SHP77 treated with DMSO at 0.1 percent for 48 hours (cell line): ENCODE data around the gene GPC6.
"Not testable (repeated sequence)": the region's sequence is repeated elsewhere in the genome, so short reads cannot be mapped to it uniquely, and the experiment has no call there.

Experiments used
- DNase-seq: peaks from one replicate; lab custom pipeline; 2025; lab: John Stamatoyannopoulos, UW

The GPC6 gene

GRCh38 chr13:93226623-93227279 is at the start of gene GPC6:
Gene GPC6, plus strand, starts transcription at chr13:93226807.
- peak; percentile 98 for DNase-seq

- DNase-seq: no peak
These were observed 46.1 kb upstream of the GPC6 start for GRCh38 chr13:93180356-93180969.

DNA sequence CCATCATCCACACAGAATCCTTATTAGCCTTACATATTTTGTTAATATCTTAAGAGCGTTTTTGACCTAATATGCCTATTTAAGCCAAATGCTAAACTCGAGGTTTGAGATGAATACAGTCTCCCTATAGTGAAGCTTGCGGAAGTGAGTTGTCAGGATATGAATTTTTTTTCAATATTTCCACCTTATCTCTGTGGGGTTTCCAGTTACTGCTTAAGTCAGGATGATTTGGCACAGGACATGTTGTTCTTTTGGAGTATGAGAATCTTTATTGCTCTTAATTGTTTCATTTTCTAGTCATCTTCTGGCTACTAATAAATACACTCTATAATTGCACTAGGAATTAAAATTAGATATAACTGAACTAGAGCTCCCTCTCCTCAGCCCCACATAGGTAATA is 44.2 kb upstream of the GPC6 start:
- DNase-seq: no peak

DNA sequence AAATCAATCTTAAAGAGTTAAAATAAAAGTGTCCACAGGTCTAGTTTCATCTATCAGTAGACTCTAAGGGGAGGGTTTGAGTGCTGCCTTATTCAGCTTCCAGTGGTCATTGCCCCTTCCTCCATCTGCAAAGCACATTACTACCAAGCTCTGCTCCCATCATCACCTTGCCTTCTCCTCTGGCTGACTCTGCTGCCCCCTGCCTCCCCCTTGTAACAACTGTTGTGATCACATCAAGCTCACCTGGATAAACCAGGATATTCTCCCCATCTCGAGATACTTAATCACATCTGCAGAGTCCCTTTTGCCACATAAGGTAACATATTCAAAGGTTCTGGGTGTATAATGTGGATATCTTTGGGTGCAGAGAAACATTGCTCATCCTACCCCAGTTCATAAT is 43.3 kb upstream of the GPC6 start:
- DNase-seq: no peak

- no peak for DNase-seq
These were observed 36.6 kb upstream of the GPC6 start for GRCh38 chr13:93190006-93190405.

DNA sequence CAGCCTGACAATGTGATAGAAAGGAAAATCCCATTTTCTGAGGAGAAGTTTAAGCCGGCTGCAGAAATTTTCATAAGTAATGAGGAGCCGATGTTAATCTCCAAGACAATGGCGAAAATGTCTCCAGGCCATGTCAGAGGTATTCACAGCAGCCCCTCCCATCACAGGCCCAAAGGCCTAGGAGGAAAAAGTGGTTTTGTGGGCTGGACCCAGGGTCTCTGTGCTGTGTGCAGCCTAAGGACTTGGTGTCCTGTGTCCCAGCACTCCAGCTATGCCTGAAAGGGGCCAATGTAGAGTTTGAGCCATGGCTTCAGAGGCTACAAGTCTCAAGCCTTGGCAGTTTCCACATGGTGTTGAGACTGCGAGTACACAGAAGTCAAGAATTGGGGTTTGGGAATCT is 32.9 kb upstream of the GPC6 start:
- no peak for DNase-seq

DNA sequence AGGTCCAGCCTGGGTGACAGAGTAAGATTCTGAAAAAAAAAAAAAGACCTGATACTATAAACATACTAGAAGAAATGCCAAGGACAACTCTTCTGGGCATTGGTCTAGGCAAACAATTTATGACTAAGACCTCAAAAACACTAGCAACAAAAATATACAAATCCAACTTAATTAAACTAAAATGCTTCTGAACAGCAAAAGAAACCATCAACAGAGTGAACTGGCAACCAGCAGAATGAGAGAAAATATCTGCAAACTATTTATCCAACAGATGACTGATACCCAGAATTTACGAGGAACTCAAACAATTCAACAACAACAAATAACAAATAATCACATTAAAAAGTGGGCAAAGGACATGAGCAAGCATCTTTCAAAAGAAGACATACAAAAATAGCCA is 26.8 kb upstream of the GPC6 start:
- no peak for DNase-seq

DNA sequence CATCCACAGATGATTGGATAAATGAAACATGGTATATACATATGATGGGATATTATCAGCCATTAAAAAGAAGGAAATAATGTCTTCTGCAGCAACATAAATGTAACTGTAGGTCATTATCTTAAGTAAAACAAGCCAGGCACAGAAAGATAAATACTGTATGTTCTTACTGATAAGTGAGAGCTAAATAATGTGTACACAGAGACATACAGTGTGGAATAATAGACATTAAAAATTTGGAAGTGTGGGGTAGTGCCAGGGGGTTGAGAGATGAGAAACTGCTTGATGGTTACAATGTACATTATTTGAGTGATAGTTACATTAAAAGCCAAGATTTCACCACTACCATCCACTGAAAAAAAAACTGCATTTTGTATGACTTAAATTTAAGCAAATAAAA is 26.0 kb upstream of the GPC6 start:
- no peak for DNase-seq

DNA sequence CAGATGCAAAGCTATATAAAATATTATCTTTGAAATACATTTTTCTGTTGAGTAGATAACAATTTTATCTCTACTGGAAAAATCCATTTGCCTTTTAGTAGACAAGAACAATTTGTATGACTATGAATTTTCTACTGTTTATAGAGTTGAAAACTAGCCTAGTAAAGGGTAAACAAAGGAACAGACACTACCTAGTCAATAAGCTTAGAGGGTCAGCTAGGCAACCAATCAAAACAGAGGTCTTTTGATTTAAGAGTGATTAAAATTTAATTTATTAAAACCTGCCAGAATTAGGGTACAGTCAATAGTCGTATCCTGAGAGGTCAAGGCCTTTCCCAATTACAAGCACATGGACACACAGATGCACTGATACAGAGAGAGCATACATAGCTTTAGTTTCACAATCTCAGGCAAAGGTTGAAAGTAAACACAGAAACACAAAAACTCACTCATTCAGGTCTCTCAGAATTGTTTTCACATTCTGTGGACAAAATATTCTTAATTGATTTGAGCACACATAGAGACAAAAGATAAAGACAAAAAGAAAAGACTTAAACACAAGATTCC is 24.5 kb upstream of the GPC6 start:
- no peak for DNase-seq

GRCh38 chr13:93206778-93207392 is 19.7 kb upstream of the GPC6 start:
- DNase-seq: not testable (repeated sequence)

GRCh38 chr13:93216122-93216521 is 10.5 kb upstream of the GPC6 start:
- DNase-seq: no peak

DNA sequence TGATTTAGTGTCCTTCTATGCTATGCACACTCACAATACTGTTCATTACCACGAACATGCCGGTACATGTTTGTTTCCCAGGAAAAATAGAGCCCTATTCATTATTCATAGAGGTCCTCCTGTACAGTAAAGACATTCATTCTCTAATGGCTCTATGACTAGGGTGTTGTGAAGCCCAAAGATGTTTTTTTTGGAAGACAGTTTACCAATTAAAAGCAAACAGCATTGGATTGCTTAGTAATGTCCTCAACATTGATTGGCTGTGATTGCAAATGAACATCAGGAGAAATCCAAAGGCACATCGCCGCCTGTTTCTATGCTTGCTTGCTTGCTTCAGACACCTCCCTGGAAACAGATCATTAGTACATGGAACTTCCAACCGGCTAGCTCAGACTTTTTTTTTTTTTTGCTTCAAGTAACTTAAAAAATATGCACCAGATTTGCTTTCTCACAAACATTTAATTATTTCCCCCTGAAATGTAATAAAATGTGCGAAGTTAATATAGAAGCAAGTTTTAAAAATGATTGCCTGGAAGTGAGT is 8.8 kb upstream of the GPC6 start:
- DNase-seq: no peak

DNA sequence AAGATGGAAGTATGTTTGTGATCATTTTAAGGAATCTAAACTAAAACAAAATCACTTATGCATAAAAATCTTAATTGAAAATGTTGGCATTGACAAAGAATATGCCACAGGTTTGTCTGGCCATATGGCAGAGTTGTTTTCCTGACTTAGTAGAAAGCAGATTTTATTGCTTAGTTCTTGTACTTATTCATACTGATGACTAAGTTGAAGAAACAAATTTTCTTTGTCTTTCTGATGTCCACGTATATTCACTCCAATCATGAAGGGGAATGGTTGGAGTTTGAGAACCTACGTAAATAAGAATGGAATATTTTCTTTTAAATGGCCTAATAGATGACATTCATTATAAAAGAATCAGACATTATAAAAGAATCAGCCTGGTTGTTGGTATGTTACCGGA is 8.0 kb upstream of the GPC6 start:
- DNase-seq: no peak

GRCh38 chr13:93220073-93220472 is 6.5 kb upstream of the GPC6 start:
- no peak for DNase-seq

- no peak for DNase-seq
These were observed 3.6 kb upstream of the GPC6 start for GRCh38 chr13:93222976-93223375.

GRCh38 chr13:93224535-93224934 is 2.1 kb upstream of the GPC6 start:
- DNase-seq: no peak

- no peak for DNase-seq
These were observed 997 bp upstream of the GPC6 start for GRCh38 chr13:93225610-93226009.

- DNase-seq: no peak
These were observed 463 bp upstream of the GPC6 start for GRCh38 chr13:93226065-93226622.

GRCh38 chr13:93227280-93227877 is 772 bp downstream of the GPC6 start:
- peak; percentile 78 for DNase-seq

DNA sequence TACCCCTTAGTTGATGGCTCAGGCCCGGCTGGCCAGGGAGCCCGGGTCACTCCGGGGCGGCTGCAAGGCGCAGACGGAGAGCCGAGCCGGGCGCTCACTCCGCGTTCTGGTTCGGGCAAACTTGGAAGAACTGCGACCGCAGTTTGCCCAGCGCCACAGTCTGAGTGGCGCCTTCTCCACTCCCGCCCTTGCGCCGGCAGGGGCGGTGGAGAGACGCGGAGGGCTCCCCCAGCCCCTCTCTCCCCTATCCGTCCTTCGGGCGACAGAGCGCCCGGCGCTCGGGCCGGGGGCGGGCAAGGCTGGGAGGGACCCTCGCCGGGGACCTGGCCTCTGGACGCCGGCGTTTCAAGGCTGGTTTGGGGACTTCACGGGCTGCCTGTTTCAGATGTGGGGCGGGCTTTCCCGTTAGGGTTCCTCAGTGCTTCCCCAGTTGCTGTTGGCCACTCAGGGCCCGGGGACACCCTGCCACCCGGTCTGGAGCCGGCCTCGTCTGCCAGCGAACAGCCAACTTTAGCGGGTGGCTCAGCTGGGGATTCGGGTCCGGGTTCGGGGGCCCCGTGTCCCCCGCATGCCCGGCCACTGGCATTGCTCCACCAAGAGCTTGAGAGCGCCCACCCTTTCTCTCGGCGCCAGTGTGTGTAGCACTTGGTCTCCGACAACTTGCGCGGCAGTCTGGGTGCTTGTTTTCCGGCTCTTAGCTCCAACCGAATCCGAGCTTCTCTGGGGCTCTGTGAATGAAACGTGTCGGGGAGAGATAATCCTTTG is 1.5 kb downstream of the GPC6 start:
- peak; percentile 93 for DNase-seq

DNA sequence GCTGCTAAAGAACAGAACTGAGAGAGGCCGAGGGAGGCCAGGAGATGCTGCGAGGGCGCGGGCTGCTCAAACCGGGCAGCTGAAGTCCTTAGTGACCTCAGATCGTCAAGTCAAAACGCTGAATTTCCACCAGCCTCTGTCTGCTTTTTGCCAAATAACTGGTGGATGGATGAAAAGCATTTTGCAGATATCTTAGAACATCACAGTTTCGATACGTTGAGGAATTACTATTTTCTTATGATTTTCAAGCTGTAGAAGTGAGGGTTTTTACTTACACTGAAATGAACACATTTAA is 2.0 kb downstream of the GPC6 start:
- DNase-seq: no peak
